ENCODE measurements around the gene EGLN2.
"Not testable (repeated sequence)": the region's sequence is repeated elsewhere in the genome, so short reads cannot be mapped to it uniquely, and the experiment has no call there.

EGLN2 gene

DNA sequence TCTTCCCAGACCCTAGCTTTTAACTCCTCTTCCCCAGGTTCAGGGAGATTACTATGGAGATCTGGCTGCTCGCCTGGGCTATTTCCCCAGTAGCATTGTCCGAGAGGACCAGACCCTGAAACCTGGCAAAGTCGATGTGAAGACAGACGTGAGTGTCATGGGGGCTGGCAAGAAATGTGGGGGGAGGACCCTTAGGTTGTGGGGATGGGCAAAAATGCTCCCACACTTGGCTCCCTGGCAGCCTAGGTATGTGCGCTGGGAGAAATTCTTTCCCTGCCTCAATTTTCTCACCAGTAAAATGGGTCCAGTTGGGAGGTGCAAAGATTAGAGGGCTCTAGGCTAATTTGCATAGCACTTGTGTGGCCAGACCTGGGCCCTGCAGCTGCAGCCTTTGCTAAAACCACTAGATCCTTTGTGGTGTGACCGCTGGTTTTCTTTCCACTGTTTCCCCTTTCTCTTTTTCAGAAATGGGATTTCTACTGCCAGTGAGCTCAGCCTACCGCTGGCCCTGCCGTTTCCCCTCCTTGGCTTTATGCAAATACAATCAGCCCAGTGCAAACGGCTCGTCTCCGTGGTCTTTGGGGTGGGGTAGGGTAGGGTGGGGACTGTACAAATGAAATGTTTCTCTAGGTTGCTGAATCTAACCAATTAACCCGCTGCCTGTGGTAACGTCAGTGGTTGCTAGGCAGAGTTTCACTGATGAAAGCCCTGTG is 21.9 kb upstream of the EGLN2 start:
- DNase-seq: peak; percentile 95

DNA sequence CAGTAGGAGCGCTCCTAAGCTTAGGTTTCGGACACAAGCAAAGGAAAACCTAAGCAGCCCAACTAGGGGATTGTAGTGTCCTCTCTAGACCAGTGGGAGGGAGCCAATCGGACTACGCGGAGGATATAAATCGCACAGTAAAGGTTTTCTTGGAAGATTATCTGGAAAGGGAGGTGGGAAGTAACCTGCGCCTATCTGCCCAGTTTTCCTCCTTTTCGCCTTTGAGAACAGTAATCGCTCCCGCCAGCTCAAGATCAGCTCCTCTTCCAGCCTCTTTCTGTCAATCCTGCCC is 21.4 kb upstream of the EGLN2 start:
- no peak for DNase-seq

DNA sequence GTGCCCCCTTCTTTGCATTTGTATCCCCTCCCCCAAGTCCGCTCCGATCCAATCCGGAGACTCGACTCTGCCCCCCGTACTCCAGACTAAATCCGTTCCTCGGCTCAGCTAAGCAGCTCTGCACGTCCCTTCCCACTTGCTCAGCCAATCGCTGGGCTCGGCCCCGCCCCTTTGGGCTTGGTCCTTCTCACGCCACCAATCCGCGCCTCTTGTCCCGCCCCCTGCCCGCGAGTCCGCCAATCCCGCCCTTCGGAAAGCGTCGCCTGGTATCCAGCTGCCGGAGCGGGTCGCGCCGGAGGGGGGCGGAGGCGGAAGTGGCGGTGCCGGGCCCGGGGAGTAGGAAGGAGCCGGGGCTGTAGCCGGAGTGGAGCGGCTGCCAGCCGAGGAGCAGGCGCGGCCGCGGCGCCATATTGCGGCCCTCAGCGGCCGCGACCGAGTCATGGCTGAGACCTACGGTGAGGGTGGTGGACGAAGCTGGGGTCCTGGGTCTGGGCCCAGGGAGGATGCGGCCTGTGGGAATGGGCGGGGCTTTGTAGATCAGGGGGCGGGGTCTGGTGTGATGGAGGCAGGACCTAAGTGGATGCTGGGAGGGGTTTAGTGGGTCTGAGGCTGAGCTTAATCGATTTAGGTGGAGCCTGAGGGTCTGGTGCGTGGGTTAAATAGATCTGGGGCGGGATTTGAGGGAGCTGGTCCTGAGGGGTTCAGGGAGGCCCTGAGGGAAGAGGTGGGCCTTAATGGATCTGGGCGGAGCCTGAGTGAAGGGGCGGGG is 20.9 kb upstream of the EGLN2 start, which contains the start of gene RAB4B:
Gene RAB4B, plus strand, starts transcription at position 311 of the 769 bp plus-strand sequence. Its CDS starts 129 bp downstream, at position 440.
- DNase-seq: peak; percentile 100

DNA sequence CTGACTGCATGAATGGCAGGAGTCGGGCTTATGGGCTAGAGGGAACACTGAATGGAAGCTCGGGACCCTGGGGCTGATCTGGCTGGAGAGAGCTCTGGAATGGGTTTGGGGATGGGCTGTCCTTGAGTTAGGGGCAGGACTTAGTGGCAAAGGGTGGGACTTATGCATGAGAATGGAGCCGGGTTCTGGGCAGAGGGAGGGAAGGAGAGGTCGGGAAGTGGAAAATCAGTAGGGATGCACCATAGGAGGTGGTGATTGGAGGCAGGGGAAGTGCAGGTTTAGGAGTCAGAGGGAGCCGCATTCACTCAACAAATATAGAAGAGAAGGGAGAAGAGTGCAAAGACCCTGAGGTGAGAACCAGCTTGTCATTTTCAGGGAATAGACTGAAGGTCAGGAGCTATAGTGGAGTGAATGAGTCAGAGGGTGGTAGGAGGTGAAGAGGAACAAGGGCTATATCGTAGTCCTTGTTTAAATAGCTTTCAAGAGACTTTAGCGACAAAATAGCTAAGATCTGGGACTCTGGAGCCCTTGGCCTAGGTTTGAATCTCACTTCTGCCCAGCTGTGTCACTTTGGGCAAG is 20.2 kb upstream of the EGLN2 start:
- DNase-seq: no peak

DNA sequence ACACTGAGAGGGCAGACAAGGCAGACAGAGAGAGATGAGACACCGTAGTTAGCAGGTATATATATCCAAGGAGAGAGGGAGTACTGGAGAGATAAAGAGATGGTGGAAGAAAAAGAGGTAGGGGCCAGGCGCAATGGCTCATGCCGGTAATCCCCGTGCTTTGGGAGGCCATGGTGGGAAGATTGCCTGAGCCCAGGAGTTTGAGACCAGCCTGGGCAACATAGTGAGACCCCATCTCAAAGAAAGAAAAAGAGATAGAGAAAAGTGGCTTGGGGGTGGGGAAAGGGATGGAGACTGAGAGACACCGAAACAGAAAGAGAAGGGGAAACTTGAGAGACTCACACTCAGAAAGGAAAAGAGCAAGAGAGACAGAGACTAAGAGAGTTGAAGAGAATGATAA is 18.4 kb upstream of the EGLN2 start:
- DNase-seq: no peak

DNA sequence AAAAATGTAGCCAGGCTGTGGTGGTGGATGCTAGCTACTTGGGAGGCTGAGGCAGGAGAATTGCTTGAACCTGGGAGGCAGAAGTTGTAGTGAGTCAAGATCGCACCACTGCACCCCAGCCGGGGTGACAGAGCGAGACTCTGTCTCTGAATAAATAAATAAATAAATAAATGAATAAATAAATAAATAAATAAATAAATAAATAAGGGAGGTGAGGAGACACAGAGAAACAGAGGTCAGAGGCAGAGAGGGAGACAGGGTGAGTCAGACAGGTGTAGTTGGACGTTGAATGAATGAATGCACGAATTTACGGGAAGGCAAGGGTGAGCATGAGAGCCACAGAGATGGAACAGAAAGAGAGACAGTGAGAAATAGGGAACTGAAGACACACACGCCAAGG is 17.9 kb upstream of the EGLN2 start:
- no peak for DNase-seq

DNA sequence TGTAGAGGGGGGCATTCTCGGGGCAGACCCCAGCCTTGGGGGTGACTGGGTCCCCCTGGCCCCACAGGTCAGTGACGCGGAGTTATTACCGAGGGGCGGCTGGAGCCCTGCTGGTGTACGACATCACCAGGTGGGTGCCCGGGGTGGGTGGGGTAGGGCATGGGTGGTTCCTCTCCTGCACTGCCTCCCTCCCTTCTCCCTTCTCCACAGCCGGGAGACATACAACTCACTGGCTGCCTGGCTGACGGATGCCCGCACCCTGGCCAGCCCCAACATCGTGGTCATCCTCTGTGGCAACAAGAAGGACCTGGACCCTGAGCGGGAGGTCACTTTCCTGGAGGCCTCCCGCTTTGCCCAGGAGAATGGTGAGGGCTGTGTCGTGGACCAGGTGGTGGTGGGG is 15.3 kb upstream of the EGLN2 start:
- no peak for DNase-seq

DNA sequence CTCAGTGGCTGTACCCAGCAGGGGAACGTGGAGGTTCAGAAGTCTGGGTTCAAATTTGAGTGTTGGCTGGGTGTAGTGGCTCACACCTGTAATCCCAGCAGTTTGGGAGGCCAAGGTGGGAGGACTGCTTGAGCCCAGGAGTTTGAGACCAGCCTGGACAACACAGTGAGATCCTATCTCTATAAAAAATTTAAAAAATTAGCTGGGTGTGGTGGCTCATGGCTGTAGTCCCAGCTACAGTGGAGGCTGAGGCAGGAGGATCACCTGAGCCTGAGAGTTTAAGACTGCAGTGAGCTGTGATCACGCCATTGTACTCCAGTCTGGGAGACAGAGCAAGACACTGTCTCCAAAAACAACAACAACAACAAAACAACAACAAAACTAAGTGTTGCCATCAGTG is 14.8 kb upstream of the EGLN2 start:
- DNase-seq: not testable (repeated sequence)

DNA sequence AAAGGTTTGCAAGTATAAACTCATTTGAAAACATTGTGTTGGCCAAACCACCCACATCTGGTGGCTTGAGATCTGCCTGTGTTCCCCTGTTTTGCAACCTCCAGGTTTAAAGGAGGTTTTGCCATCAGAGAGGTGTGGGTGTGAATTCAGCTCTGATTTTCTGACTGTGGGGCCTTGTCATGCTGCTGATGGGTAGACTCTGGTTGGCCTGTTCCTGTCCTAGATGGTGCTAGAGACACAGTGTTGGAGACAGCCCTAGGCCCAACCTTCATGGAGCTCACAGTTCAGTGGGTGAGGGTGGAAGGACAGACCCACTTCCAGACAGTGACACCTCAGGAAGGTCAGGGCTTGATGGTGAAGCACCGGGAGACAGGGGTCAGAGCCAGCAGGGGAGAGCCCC is 13.5 kb upstream of the EGLN2 start:
- no peak for DNase-seq

DNA sequence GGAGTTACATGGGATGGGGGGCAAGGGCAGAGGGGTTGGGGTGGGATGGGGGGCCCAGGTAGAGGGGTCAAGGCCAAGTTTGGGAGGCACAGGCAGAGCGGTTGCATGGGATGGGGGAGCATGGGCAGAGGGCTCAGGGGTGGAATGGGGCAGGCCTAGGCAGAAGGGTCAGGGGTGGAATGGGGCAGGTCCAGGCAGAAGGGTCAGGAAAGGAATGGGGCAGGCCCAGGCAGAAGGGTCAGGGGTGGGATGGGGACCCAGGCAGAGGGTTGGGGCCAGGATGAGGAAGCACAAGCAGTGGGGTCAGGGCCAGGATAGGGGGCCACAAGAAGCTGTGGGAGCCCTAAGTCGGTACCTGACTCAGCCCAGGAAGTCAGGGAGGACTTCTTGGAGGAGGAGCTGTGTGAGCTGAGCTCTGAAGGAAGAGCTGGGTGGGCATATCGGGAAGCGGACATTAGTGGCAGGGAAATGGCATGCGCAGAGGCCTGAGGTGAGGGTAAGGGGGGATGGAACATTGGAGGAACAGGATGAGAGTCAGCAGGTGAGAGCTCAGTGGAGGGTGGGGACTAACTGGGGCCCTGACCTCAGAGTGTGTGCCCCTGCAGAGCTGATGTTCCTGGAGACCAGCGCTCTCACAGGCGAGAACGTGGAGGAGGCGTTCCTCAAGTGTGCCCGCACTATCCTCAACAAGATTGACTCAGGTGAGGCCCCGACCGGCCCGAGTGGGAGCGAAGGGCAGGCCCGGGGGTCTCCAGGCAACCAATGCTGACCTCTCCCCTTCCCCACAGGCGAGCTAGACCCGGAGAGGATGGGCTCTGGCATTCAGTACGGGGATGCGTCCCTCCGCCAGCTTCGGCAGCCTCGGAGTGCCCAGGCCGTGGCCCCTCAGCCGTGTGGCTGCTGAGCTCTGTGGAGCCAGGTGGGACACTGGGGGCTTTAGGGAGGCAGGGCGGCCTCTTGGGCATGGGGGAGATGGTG is 12.6 kb upstream of the EGLN2 start:
- no peak for DNase-seq

DNA sequence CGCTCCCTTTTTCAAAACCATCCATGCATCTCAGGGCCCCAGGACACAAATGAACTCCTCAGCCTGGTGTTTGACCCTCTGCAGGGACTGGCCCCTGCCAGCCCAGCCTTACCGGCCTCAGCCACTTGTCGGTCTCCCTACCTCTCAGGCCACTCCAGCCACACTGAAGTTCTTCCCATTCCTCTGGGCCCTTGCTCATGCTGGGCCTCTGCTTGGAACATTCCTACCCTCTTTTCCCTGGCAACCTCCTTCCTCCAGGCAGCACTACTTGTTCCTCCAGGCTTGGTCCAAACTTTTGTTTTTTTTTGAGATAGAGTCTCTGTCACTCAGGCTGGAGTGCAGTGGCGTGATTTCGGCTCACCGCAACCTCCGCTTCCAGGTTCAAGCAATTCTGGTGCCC is 7.6 kb upstream of the EGLN2 start:
- no peak for DNase-seq

DNA sequence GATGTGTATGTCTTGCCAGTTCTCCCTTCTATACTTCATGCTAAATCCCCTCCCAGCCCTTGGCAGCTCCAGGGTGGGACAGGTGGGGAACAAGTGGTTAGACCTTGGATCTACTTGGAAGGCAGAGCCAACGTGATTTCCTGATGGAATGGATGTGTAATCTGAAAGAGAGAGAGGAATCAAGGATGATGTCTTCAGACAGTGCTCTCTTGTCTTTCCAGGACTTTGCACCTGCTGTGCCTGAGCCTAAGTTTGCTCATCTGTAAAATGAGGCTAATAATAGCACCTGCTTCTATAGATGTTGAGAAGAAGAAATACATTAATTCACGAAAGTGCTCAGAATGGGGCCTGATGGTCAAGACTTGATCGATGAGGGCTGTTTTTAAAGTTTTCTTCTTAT is 7.0 kb upstream of the EGLN2 start:
- DNase-seq: no peak

DNA sequence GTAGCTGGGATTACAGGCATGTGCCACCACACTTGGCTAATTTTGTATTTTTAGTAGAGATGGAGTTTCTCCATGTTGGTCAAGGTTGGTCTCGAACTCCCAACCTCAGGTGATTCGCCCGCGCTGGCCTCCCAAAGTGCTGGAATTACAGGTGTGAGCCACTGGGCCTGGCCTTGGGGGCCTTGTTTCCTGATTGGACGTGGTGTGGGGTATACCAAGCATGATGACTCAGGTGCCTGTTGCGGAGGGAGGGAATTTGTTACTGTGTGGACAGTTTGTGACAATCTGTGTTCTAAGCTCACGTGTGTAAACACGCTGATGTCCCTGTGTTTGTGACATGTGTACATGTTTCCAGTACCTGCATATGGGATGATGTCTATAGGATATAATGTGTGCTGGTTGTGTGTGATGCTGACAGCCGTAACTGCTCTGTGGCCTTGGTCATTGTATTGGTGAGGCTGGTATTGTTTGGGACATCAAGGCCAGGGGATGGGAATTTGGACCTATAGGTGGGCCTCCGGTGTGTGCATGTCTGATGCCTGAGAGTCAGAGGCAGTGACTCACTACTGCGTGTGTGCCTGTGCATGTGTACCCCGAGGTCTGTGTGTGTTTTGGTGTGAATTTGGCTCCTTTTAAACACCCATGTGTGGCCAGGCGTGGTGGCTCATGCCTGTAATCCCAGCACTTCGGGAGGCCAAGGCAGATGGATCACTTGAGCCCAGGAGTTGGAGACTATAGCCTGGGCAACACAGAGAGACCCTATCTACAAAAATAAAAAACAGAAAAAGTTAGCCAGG is 1.6 kb upstream of the EGLN2 start:
- no peak for DNase-seq

DNA sequence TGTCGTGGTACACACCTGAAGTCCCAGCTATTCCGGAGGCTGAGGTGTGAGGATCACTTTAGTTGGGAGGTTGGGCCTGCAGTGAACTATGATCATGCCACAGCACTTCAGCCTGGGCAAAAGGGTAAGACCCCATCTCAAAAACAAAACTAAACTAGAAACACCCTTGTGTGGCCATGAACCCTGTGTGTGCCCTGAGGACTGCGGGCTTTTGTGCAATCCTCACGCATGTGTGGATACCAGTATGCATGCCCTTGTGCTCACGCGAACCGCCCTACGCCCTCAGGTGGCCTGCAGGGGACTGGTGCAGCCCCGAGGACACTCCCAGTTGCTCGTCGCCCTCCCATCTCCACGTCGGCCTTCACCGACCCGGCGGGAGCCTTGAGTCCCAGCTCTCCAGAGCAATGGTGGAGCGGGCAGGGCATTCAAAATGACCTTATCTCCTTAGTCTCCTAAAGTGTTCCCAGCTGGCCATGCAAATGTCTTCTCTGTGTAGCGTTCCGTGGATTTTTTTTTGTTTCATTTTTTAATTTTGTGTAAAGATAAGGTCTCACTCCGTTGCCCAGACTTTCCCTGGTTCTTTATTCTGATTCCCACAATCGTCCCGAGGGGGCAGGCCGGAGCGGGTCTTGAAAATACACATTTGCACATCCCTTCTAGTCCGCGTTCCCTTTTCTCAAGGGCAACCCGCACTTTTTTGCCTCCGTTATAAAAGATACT is 868 bp upstream of the EGLN2 start:
- DNase-seq: peak; percentile 78

DNA sequence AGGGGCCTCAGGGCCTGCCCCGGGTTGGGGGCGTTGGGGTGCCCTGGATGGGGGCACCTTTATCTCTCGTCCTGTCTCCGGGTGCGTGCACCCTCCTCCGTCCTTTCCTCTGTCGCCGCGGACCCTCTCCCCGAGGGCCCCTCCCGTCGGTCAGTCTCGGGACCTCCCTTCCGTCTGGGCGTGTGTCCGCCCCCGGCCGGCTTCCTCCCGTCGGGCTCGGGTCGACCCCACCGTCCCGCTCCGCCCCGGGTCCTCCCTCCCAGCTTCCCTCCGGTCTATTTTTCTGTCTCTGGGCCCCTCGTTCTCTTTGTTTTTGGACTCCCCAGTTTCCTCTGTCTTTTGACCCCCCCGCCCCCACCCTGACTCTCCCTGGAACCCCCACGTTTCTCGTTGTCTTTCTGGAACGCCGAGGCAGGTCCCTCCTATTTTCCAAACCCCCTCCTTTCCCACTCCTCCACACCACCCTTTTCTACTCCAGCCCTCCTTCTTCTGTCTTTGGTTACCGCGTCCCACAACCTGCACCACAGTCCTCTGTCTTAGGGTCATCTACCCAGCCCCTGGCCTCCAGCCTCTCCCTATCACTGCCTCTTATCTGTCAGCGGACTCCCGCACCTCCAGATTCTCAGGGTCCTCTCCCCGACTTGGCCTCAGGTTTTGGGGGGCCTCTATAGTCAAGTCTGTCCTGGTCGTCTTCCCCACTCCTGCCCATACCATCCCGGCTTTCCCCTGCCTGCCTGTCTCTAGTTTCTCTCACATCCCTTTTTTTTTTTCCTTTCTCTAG is 757 bp downstream of the EGLN2 start:
- DNase-seq: no peak

DNA sequence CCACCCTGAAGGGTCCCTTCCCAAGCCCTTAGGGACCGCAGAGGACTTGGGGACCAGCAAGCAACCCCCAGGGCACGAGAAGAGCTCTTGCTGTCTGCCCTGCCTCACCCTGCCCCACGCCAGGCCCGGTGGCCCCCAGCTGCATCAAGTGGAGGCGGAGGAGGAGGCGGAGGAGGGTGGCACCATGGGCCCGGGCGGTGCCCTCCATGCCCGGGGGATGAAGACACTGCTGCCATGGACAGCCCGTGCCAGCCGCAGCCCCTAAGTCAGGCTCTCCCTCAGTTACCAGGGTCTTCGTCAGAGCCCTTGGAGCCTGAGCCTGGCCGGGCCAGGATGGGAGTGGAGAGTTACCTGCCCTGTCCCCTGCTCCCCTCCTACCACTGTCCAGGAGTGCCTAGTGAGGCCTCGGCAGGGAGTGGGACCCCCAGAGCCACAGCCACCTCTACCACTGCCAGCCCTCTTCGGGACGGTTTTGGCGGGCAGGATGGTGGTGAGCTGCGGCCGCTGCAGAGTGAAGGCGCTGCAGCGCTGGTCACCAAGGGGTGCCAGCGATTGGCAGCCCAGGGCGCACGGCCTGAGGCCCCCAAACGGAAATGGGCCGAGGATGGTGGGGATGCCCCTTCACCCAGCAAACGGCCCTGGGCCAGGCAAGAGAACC is 1.5 kb downstream of the EGLN2 start:
- DNase-seq: no peak

DNA sequence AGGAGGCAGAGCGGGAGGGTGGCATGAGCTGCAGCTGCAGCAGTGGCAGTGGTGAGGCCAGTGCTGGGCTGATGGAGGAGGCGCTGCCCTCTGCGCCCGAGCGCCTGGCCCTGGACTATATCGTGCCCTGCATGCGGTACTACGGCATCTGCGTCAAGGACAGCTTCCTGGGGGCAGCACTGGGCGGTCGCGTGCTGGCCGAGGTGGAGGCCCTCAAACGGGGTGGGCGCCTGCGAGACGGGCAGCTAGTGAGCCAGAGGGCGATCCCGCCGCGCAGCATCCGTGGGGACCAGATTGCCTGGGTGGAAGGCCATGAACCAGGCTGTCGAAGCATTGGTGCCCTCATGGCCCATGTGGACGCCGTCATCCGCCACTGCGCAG is 2.0 kb downstream of the EGLN2 start:
- DNase-seq: no peak

DNA sequence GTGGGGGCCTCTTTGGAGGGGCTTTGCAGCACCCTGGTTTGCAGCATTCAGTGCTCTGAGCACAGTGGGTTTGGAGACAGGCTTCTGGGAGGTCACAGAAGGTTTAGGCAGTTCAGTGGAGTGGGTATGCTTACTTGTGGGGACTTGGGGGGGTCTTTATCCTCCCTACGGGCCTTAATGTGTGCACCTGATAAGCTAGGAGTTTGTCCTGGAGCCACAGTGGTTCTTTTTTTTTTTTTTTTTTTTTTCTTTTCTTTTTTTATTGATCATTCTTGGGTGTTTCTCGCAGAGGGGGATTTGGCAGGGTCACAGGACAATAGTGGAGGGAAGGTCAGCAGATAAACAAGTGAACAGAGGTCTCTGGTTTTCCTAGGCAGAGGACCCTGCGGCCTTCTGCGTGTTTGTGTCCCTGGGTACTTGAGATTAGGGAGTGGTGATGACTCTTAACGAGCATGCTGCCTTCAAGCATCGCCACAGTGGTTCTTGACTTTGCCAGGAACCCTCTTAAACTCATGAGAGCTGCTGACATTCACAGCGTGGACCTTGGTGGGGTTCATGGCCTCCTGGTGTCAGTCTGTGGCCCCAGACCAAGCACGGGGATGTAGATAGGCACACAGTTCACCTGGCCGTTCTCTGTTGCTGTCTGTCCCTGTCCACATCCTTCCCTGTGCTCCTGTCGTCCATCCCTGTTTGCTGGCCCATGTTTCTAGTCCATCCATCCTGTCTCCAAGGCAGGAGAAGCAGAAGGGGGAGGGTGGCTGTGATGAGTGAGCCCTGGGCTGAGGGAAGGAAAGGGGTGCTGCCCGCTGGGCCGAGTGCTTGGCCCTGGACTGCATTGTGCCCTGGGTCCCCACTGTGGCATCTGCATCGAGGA is 2.7 kb downstream of the EGLN2 start:
- DNase-seq: no peak

Data from CD4-positive, alpha-beta T cell treated with Interleukin-21 for 1 hour (primary cell).